Measurements from ENCODE around the gene NENF. TPM values are rescaled to one million over a fixed set of nuclear protein-coding genes. Genes with fewer than 3 reads are reported as not detected.

NENF gene
- total and polyA plus RNA-seq, 2 donors (not counting 1 experiment from before 2014, with no cell fraction given) = 10.6 to 20.3 TPM

DNA sequence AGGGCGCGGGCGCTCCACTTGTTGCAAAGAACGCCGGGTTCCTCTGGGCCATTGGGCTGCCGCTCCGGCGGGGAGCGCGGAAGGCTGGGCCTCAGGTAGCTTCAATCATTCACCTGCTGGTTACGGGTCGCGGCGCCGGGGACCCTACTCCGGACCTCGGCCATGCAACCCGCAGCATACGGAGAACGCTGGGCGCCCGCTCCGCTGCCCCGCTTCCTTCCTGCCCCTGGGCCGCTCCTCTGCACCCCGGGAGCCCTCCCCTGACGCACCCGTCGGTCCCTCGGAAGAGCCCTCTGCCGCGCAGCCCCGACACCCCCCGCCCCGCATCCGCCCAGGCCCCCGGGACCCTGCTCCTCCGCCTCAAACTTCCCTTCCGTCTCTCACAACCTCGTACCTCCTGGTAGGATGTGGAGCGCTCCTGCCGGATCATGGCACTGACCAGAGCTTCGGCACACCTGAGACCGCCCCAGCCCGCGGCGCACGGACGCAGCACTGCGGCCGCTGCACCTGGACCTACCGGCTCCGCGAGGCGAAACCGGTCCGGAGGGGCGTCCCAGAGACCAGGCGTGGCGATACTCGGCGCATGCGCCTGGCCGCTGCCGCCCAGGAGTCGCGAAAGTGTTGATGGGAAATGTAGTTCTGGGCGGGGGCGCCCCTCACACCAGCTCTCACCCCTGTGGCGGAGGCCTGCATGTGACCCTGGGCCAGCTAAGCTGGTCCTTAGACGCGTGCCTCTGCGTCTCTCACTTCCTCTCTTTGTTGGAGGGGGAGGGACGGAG lies 18.2 kb upstream of the NENF start, which contains the start of gene PACC1:
PACC1 (minus strand) TSS at position 559 of the 779 bp plus-strand sequence; CDS start at position 430, 129 bp downstream.
- Histone ChIP-seq H3K27ac (ENCODE audit: low read length in 2 of 2) (peak within 1 kb of the TSS; percentile 83 to 84), H3K9ac (ENCODE audit: low read length) (peak within 1 kb of the TSS; percentile 82), H3K4me1 (ENCODE audit: control insufficient read depth in 2 of 2, insufficient read depth in 2 of 2, low read length in 2 of 2) (peaks cover 24 to 35% of the 10 kb centered on the region in 2 donors), H4K20me1 (ENCODE audit: control insufficient read depth, insufficient read depth, low read length, poor library complexity, severe bottlenecking) (peaks cover 10% of the 10 kb centered on the region), H3K4me3 (ENCODE audit: control extremely low read depth in 1 of 5, extremely low read depth in 1 of 5, insufficient read depth in 1 of 5, low read depth in 2 of 5, low read length in 4 of 5) (peak within 1 kb of the TSS; percentile 64 to 93 (median 83)), H3K36me3 (replicated peaks in 1 of 2; ENCODE audit: control extremely low read depth in 1 of 2, control insufficient read depth in 1 of 2, extremely low read depth in 1 of 2, insufficient read depth in 2 of 2, low read length in 1 of 2) (peaks cover 0 to 17% of the 10 kb centered on the region in 2 experiments), H3K27me3 (replicated peaks in 1 of 4; ENCODE audit: control extremely low read depth in 1 of 4, control insufficient read depth in 3 of 4, insufficient read depth in 4 of 4, low read length in 3 of 4) (no peaks in the 10 kb centered on the region), H3K9me3 (ENCODE audit: control extremely low read depth in 1 of 3, control insufficient read depth in 2 of 3, insufficient read depth in 1 of 3, low read length in 2 of 3) (no peaks in the 10 kb centered on the region), H2AFZ (ENCODE audit: insufficient read depth, low read depth, low read length, poor library complexity, severe bottlenecking) (peak within 1 kb of the TSS; percentile 98), H3K4me2 (replicated peaks; ENCODE audit: low read depth, low read length, poor library complexity, severe bottlenecking) (peak within 1 kb of the TSS; percentile 80), H3K79me2 (ENCODE audit: control insufficient read depth, insufficient read depth, low read length) (peaks cover 44% of the 10 kb centered on the region)
- peak; percentile 98 for ATAC-seq (ENCODE audit: low read depth)
- ChIA-PET CTCF (interaction anchor here (1.0 to 2.7 kb wide), 5 partner anchors 42 to 734 kb away, joined by 4 to 15 read pairs (median 5); partner anchors contain the start of genes DTL and INTS7), POLR2A (interaction anchor here (0.8 to 1.0 kb wide), 3 partner anchors 16 to 129 kb away, joined by 4 to 5 read pairs (median 4); partner anchors contain the start of gene NENF)
- H3K4me3 Mint-ChIP-seq = peak within 1 kb of the TSS; percentile 99
- H3K27me3 Mint-ChIP-seq = no peaks in the 10 kb centered on the region
- TF ChIP-seq, protein P1, sequence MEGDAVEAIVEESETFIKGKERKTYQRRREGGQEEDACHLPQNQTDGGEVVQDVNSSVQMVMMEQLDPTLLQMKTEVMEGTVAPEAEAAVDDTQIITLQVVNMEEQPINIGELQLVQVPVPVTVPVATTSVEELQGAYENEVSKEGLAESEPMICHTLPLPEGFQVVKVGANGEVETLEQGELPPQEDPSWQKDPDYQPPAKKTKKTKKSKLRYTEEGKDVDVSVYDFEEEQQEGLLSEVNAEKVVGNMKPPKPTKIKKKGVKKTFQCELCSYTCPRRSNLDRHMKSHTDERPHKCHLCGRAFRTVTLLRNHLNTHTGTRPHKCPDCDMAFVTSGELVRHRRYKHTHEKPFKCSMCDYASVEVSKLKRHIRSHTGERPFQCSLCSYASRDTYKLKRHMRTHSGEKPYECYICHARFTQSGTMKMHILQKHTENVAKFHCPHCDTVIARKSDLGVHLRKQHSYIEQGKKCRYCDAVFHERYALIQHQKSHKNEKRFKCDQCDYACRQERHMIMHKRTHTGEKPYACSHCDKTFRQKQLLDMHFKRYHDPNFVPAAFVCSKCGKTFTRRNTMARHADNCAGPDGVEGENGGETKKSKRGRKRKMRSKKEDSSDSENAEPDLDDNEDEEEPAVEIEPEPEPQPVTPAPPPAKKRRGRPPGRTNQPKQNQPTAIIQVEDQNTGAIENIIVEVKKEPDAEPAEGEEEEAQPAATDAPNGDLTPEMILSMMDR (IDR thresholded peaks at IDR 0.05) = no peak
- TF ChIP-seq EZH2 (IDR thresholded peaks at IDR 0.05; ENCODE audit: borderline replicate concordance, insufficient read depth, low read depth, low read length, poor library complexity, severe bottlenecking) = no peak
- no peaks in the 10 kb centered on the region for H3K9me3 Mint-ChIP-seq (ENCODE audit: insufficient read depth)
- peak within 1 kb of the TSS; percentile 86 for H3K27ac Mint-ChIP-seq
- peak; percentile 98 for DNase-seq
- H3K4me1 Mint-ChIP-seq = peaks cover 39% of the 10 kb centered on the region
- intact Hi-C loops (cut with micrococcal nuclease) = loop anchor here (1.0 to 5.0 kb wide), 10 partner anchors 18 to 835 kb away; partner anchors contain the start of genes ANGEL2, DTL, FLVCR1 and INTS7
- WGBS (ENCODE audit: insufficient coverage) = under 1% methylated on average over 68 of the region's 74 CpGs
